Renal pelvis (tissue), 4 donors: Measurements from ENCODE around the gene TNS1. TPM values are rescaled to one million over a fixed set of nuclear protein-coding genes. Genes with fewer than 3 reads are reported as not detected.

Experiments
- DNase-seq: peaks from one replicate; pipeline ENCODE4 v3.0.0-alpha.2; 2013
- polyA plus RNA-seq, 3 donors: library from polyadenylated mRNA; unstranded; fragments of 120-200 nt; gene quantifications; one replicate each; pipeline ENCODE4 v1.2.1, GENCODE V29; 2013; ENCODE audit not compliant: insufficient read length in 3 of 3

The TNS1 gene
- polyA plus RNA-seq, 3 donors = 56.6 to 75.9 (median 67.8) TPM

GRCh38 chr2:217784996-217785543, 217.7 kb downstream of the TNS1 start:
- DNase-seq = no peak

GRCh38 chr2:217783243-217783642, 219.6 kb downstream of the TNS1 start:
- DNase-seq = no peak

DNA sequence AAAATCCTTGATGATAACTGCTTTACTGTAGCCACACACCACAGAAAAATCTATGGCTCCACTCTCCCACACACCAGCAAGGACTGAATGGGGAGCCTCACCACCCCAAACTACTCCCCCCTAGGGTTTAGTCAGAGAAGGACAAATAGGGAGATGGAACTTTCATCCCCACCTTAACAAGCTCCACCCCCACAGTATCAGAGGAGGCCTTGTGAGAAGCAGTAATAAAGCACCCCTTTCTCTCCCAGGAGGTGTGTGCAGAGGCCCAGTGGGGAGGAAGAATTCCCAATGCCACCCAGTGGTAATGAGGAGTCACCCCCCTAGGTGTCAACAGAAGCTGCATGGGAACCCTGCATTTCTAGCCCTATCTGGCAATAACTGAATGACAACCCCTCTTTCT, 224.9 kb downstream of the TNS1 start:
- no peak for DNase-seq

DNA sequence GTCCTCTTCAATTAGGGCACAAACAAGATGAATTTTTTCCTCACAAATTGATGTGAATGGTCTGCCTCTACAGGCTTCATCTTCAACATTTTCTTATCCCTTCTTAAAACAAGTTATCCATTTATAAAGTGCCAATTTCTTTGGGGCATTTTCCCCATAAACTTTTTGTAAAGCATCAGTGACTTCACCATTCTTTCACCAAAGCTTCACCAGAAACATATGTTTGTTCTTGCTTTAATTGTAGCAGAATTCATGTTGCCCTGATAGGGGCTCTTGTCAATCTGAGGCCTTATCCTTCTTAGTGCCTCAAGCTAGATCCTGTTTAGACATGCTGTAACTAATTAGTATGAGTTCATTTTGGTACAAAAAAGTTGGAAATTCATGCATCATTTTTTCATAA, 226.2 kb downstream of the TNS1 start:
- no peak for DNase-seq

GRCh38 chr2:217775920-217776503, 226.8 kb downstream of the TNS1 start:
- DNase-seq = no peak

- DNase-seq = no peak
Measured at GRCh38 chr2:217774232-217774631, 228.6 kb downstream of the TNS1 start.

GRCh38 chr2:217773539-217773938, 229.3 kb downstream of the TNS1 start:
- no peak for DNase-seq

DNA sequence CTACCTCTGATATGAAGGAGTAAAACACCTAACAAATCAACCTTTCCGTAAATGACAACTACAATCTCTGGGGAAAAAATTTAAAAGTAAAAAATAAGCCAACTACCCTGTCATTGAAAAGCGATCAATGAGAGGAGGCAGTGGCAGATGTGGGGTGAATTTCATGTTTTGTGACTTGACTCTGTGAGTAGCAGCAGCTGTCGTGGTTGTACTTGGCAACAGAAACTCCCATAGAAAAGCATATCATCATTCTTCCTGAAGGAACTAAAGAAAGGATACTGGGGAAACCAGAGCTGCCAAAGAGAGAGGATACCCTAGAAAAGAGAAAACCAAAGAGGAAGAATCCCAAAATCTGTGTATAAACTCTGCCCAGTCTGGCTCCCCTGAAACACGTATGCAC, 236.4 kb downstream of the TNS1 start:
- DNase-seq = no peak

GRCh38 chr2:217761645-217762277, 241.0 kb downstream of the TNS1 start:
- DNase-seq = no peak

DNA sequence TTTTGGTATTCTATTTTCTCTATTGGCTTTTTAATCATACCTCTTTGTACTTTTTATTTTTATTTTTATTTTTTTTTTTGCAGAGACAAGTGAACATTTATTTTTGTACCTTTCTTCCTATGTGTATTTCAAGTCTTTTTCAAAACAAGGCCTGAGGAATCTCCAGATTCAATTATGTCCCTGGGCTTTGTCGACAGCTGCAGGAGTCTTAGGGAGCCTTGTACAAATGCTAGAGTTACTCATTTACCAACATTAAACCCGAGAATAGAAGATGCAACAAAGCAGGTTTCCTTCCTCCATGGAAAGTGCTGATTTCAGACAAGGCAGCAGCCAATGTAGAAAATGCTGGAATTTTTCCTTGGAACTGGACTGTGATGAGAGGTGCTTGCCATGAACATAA, 242.8 kb downstream of the TNS1 start:
- DNase-seq = no peak

DNA sequence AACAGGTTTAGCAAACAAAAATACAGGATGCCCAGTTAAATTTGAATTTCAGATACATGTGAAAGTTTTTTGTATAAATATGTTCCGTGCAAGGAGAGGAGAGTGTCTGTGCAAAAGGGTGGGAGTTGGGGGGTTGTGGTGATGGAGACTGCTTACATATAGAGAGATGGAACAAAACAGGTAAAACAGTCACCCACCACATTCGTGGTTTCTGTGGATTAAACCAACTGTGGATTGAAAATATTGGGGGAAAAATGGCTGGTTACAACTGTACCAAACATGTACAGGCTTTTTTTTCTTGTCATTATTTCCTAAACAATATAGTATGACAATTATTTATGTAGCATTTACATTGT, 245.7 kb downstream of the TNS1 start:
- no peak for DNase-seq

GRCh38 chr2:217756375-217757107, 246.3 kb downstream of the TNS1 start:
- DNase-seq = peak; percentile 78

DNA sequence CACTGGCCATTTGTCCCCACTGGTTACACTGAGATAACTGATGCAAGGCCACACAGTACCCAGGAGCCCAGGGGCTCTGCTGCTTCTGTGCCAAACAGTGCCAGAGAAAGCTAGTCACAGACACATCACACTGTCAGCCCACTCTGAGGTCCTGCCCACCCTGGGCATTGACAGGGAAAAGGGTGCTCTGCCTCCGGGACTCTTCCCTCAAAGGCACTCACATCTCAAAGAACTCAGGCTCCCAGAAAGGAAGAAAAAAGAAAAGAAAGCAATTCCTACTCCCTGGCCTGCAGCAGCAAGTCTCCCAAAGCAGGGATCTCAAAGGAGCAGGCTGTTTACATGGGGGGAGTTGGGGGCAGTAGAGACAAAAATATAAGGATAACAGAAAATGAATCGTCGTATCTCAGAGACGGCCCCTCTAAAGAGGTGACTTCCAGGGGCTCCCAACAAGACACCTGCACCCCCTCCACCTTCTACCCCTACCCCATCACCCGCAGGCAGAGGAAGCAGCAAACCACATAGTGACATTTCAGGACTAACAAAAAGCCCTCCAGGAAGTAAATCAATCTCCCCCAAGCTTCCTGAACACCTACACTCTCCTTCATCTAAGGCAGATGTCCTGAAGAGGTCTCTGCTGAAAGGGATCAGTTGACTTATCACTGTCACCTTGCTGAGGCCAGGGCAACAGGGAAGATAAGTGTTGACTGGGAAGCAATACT, 247.6 kb downstream of the TNS1 start:
- DNase-seq = no peak

DNA sequence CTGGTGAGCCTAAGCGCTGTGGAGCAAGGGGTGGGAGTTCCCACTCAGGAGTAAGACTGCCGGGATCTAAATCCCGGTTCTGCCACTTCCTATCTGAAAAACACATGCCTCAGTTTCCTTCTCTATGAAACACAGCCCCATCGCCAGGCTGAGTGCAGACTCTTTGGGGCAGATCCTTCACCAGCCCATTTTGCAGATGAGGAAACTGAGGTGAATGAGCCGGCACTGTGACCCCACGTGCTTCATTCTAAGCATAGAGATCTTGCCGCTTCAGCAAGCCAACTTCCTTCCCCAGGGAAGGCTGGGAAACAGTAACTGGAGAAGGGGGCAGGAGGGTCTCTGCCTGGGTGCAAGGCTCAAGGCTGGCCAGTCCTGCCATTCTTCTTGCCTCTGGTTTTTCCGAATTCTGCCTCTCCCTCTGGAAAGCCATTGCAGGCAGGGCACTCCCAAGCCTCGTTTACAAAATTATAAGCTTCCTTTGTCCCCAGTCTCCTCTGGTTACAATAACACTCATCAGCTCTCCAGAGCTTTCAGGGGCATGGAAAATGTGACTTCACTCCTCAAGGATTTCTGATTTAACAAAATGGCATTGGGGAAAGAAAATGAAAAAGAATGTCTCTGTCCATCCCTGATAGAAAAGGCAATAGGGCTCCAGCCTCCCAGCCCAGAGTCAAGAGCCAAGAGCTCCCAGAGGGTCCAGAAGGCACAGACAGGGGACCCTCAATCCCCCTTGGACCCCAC, 249.2 kb downstream of the TNS1 start:
- no peak for DNase-seq

- no peak for DNase-seq
Measured at GRCh38 chr2:217752714-217753459, 249.9 kb downstream of the TNS1 start.

GRCh38 chr2:217751952-217752351, 250.8 kb downstream of the TNS1 start:
- DNase-seq = no peak

DNA sequence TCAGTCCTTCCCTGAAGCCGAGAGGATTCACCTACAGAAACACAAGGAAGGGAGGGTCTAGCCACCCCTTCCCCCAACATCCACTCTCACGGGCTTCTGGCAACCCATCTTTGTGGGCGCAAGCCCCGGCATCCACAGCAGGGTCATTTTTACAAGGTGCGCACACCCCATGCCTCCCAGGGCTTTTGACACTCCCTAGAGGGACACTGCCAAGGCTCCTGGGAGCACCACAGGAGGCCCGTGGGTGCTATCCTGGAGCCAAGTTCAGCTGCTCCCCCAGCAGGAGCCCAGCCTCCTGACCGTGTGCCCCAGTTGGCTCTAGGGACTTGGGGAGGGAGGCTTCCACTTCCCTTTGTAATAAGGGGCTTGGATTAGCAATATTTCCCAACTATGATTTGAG, 251.6 kb downstream of the TNS1 start:
- DNase-seq = no peak
